ENCODE measurements around the gene CPXCR1. TPM values are rescaled to one million over a fixed set of nuclear protein-coding genes. Genes with fewer than 3 reads are reported as not detected.
"Not testable (repeated sequence)": the region's sequence is repeated elsewhere in the genome, so short reads cannot be mapped to it uniquely, and the experiment has no call there.

CPXCR1 gene
- not detected in 2 replicates for total RNA-seq

DNA sequence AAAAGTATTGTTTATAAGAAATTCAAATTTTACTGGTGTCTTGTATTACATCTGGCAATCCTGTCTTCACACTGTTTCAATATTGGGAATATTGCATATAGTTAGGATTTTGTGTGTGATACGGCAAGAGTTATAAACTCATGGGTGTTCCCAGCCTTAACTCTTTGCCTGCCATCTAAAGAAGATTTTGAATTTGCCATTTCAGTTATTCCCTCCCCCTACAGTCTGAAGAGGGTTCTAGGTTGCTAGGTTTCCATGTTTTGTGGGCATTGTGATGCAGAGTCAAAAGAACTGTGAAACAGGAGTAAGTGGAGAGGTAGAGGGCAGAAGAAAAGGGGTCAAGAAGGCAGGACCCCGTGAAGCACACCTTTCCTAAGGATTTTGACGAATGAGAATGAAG is at the start of gene CPXCR1:
CPXCR1 (plus strand) TSS at position 301 of the 400 bp plus-strand sequence. CDS start 6,190 bp downstream, outside the sequence.
- DNase-seq (ENCODE audit: low read depth) = no peak
- no peak within 1 kb of the TSS for H3K4me3 ChIP-seq (ENCODE audit: low read depth, low read length)
- TF ChIP-seq, protein P1, sequence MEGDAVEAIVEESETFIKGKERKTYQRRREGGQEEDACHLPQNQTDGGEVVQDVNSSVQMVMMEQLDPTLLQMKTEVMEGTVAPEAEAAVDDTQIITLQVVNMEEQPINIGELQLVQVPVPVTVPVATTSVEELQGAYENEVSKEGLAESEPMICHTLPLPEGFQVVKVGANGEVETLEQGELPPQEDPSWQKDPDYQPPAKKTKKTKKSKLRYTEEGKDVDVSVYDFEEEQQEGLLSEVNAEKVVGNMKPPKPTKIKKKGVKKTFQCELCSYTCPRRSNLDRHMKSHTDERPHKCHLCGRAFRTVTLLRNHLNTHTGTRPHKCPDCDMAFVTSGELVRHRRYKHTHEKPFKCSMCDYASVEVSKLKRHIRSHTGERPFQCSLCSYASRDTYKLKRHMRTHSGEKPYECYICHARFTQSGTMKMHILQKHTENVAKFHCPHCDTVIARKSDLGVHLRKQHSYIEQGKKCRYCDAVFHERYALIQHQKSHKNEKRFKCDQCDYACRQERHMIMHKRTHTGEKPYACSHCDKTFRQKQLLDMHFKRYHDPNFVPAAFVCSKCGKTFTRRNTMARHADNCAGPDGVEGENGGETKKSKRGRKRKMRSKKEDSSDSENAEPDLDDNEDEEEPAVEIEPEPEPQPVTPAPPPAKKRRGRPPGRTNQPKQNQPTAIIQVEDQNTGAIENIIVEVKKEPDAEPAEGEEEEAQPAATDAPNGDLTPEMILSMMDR (IDR thresholded peaks at IDR 0.05; ENCODE audit: insufficient read depth, low read depth, low read length) = no peak

- no peak overlapping the region for H3K4me3 ChIP-seq (ENCODE audit: low read depth, low read length)
- no peak for DNase-seq (ENCODE audit: low read depth)
- TF ChIP-seq, protein P1 (IDR thresholded peaks at IDR 0.05; ENCODE audit: insufficient read depth, low read depth, low read length) = no peak
Measured at GRCh38 chrX:88735835-88736234, 11.2 kb upstream of the CPXCR1 start.

DNA sequence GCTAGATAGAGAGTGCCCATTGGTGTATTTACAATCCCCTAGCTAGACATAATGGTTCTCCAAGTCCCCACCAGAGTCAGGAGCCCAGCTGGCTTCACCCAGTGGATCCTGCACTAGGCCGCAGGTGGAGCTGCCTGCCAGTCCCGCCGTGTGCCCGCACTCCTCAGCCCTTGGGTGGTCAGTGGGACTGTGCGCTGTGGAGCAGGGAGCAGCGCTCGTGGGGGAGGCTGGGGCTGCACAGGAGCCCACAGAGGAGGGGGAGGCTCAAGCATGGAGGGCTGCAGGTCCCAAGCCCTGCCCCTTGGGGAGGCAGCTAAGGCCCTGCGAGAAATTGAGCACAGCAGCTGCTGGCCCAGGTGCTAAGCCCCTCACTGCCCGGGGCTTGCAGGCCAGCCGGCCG is 810 bp upstream of the CPXCR1 start:
- H3K4me3 ChIP-seq (ENCODE audit: low read depth, low read length); DNase-seq (ENCODE audit: low read depth): not testable (repeated sequence)

- DNase-seq (ENCODE audit: low read depth); H3K4me3 ChIP-seq (ENCODE audit: low read depth, low read length): not testable (repeated sequence)
Measured at GRCh38 chrX:88752339-88752738, 5.3 kb downstream of the CPXCR1 start.

DNA sequence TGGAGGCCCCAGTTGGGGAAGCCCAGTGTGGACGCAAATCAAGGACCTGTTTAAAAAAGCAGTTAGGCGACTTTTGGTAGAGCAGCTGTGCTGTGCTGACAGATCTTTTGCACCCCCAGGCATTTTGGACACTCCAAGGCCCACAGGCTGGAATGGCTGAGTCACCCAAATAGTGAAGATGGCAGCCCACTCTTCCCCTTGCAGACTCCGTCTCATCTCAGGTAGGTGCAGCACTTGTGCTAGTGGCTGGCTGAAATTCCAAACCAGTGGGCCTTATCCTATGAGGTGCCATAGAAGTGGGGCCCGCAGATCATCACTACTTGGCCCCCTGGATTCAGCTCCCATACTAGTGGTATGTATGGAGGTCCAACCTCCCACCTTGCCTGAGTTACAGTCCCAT is 42.8 kb downstream of the CPXCR1 start:
- no peak for DNase-seq (ENCODE audit: low read depth)
- H3K4me3 ChIP-seq (ENCODE audit: low read depth, low read length) = no peak overlapping the region
- TF ChIP-seq, protein P1 (IDR thresholded peaks at IDR 0.05; ENCODE audit: insufficient read depth, low read depth, low read length) = no peak

All from fibroblast of villous mesenchyme (primary cell).